SK-N-MC (cell line): Measurements from ENCODE around the gene DCLK1.

Source experiments
- EZH2 ChIP-seq: fragments of 200-600 bp; sonication (generic); IDR thresholded peaks from one replicate; pipeline ENCODE4 v1.6.1; 2017; ENCODE audit warnings: antibody characterized with exemption
- POLR2AphosphoS5 ChIP-seq: IDR thresholded peaks from 2 replicates; pipeline ENCODE4 v1.6.1; 2012; ENCODE audit warnings: mild to moderate bottlenecking, low read depth, low read length, borderline replicate concordance

GRCh38 chr13:35768073-35768472 is 363.1 kb downstream of the DCLK1 start:
- TF ChIP-seq EZH2 (no peak), POLR2AphosphoS5 (no peak)
